Upper lobe of left lung (tissue), 6 donors: ENCODE measurements around the gene PLCB1. TPM values are rescaled to one million over a fixed set of nuclear protein-coding genes. Genes with fewer than 3 reads are reported as not detected.

Experiments used
- ATAC-seq, 2 donors: fragments of 200-7000 bp; cut with Tn5 transposase; one replicate each; pipeline ENCODE4 v1.9.1; 2022; ENCODE audit warnings: mild to moderate bottlenecking in 2 of 2, moderate library complexity in 2 of 2; ENCODE audit not compliant: low FRiP score in 2 of 2
- DNase-seq, 2 donors: peaks; one replicate each; pipeline ENCODE4 v3.0.0-alpha.2; 2019 to 2020
- H3K27ac ChIP-seq, 4 donors: fragments of 200-600 bp; sonication (generic); one replicate each; pipeline ENCODE4 v1.5.1; 2016 to 2019
- H3K27me3 ChIP-seq, 4 donors: fragments of 200-600 bp; sonication (generic); one replicate each; pipeline ENCODE4 v1.5.1; 2017 to 2019
- H3K36me3 ChIP-seq, 4 donors: fragments of 200-600 bp; sonication (generic); one replicate each; pipeline ENCODE4 v1.5.1; 2016 to 2019
- H3K4me1 ChIP-seq, 4 donors: fragments of 200-600 bp; sonication (generic); one replicate each; pipeline ENCODE4 v1.5.1; 2018 to 2019
- H3K4me3 ChIP-seq, 4 donors: fragments of 200-600 bp; sonication (generic); one replicate each; pipeline ENCODE4 v1.5.1; 2017 to 2019; ENCODE audit warnings: mild to moderate bottlenecking in 2 of 4, moderate library complexity in 1 of 4
- H3K9me3 ChIP-seq, 4 donors: fragments of 200-600 bp; sonication (generic); one replicate each; pipeline ENCODE4 v1.5.1; 2018 to 2019
- CTCF ChIP-seq, 6 experiments: fragments of 450-650 bp in 4 of 6; fragments of 200-600 bp in 2 of 6; sonication (generic) in 2 of 6; IDR thresholded peaks; one replicate each; pipeline ENCODE4 v1.5.1; 2016 to 2019; ENCODE audit warnings: antibody characterized with exemption in 6 of 6
- EP300 ChIP-seq, 4 donors: sonication (generic); formaldehyde crosslinking; IDR thresholded peaks; one replicate each; pipeline ENCODE4 v1.5.1; 2017; ENCODE audit warnings: antibody characterized with exemption in 4 of 4, control low read depth in 2 of 4
- POLR2A ChIP-seq, 4 donors: fragments of 450-650 bp; IDR thresholded peaks; one replicate each; pipeline ENCODE4 v1.5.1; 2016 to 2017; ENCODE audit warnings: antibody characterized with exemption in 4 of 4, mild to moderate bottlenecking in 2 of 4
- POLR2AphosphoS5 ChIP-seq, 2 donors: sonication (generic); formaldehyde crosslinking; IDR thresholded peaks; one replicate each; pipeline ENCODE4 v1.5.1; 2017; ENCODE audit warnings: antibody characterized with exemption in 2 of 2
- WGBS, 2 donors: methylation state at CpG; one replicate each; pipeline ENCODE4 v1.1.5; 2017 to 2018; 5-methylcytosine and 5-hydroxymethylcytosine counted together
- total RNA-seq, 6 donors: library from RNA; depleted of rRNA in 4 of 6; stranded (reverse); fragments of >200 nt in 4 of 6; gene quantifications; one replicate each; pipeline versions ENCODE4 v1.1.0 to v1.2.1, GENCODE V29; 2016 to 2021
- donor health status: DM: no; HTN: no; CAD: no; lungs with moderate emphysema.
- donor health status: DM: no; HTN: yes; CAD: no; lungs with severe emphysema.

The PLCB1 gene
- total RNA-seq, 6 donors from 2014 or later = 4.8 to 26.2 (median 10.7) TPM

GRCh38 chr20:8144282-8145245 lies 12.5 kb downstream of the PLCB1 start:
- no peaks in the 10 kb centered on the region for H3K9me3 ChIP-seq
- H3K4me3 ChIP-seq = no peak overlapping the region
- H3K36me3 ChIP-seq = no peaks in the 10 kb centered on the region
- no peaks in the 10 kb centered on the region for H3K27me3 ChIP-seq
- H3K4me1 ChIP-seq = peaks cover 0 to 8% (median 4%) of the 10 kb centered on the region in 4 donors
- DNase-seq (no peak), ATAC-seq (peak in 1 of 2 donors; percentile 81)
- peak overlapping the region in 1 of 4 donors; percentile 48 for H3K27ac ChIP-seq
- WGBS, 2 donors = 63 to 64% methylated on average over 13 of the region's 13 CpGs
- TF ChIP-seq EP300 (IDR thresholded peaks at IDR 0.05) (no peak), POLR2A (IDR thresholded peaks at IDR 0.05) (no peak), CTCF (IDR thresholded peaks at IDR 0.05) (no peak), POLR2AphosphoS5 (IDR thresholded peaks at IDR 0.05) (no peak)

GRCh38 chr20:8145246-8146168 lies 13.4 kb downstream of the PLCB1 start:
- Histone ChIP-seq H3K27ac (peak overlapping the region in 1 of 4 donors; percentile 48), H3K4me3 (no peak overlapping the region), H3K36me3 (no peaks in the 10 kb centered on the region), H3K27me3 (no peaks in the 10 kb centered on the region), H3K4me1 (peaks cover 0 to 8% (median 4%) of the 10 kb centered on the region in 4 donors), H3K9me3 (no peaks in the 10 kb centered on the region)
- DNase-seq = no peak
- TF ChIP-seq POLR2AphosphoS5 (IDR thresholded peaks at IDR 0.05) = no peak
- no peak for TF ChIP-seq POLR2A (IDR thresholded peaks at IDR 0.05)
- TF ChIP-seq EP300 (IDR thresholded peaks at IDR 0.05) = no peak
- TF ChIP-seq CTCF (IDR thresholded peaks at IDR 0.05) = no peak
- ATAC-seq = no peak
- WGBS, 2 donors = 87 to 89% methylated on average over 8 of the region's 8 CpGs

- no peaks in the 10 kb centered on the region for H3K9me3 ChIP-seq
- no peak overlapping the region for H3K4me3 ChIP-seq
- WGBS, 2 donors = 51 to 61% methylated on average over 3 of the region's 3 CpGs
- peaks cover 0 to 16% (median 7%) of the 10 kb centered on the region in 4 donors for H3K4me1 ChIP-seq
- no peaks in the 10 kb centered on the region for H3K27me3 ChIP-seq
- DNase-seq = no peak
- TF ChIP-seq CTCF (IDR thresholded peaks at IDR 0.05) (no peak), EP300 (IDR thresholded peaks at IDR 0.05) (no peak), POLR2AphosphoS5 (IDR thresholded peaks at IDR 0.05) (no peak), POLR2A (IDR thresholded peaks at IDR 0.05) (no peak)
- ATAC-seq = no peak
- H3K27ac ChIP-seq = no peak overlapping the region
- H3K36me3 ChIP-seq = no peaks in the 10 kb centered on the region
Observed at GRCh38 chr20:8147476-8147875, 15.4 kb downstream of the PLCB1 start.

- DNase-seq (no peak), ATAC-seq (no peak)
- Histone ChIP-seq H3K36me3 (no peaks in the 10 kb centered on the region), H3K4me3 (no peak overlapping the region), H3K27me3 (no peaks in the 10 kb centered on the region), H3K9me3 (no peaks in the 10 kb centered on the region), H3K27ac (no peak overlapping the region), H3K4me1 (peaks cover 3 to 24% (median 18%) of the 10 kb centered on the region in 4 donors)
- TF ChIP-seq CTCF (IDR thresholded peaks at IDR 0.05) = no peak
- no peak for TF ChIP-seq POLR2AphosphoS5 (IDR thresholded peaks at IDR 0.05)
- no peak for TF ChIP-seq POLR2A (IDR thresholded peaks at IDR 0.05)
- no peak for TF ChIP-seq EP300 (IDR thresholded peaks at IDR 0.05)
Observed at GRCh38 chr20:8148501-8148900, 16.4 kb downstream of the PLCB1 start.
